Brain pericyte (primary cell): ENCODE measurements around the gene TLE3.

Experiments
- DNase-seq: peaks from one replicate; pipeline ENCODE4 v3.0.0-alpha.2; 2012; ENCODE audit warnings: low read depth, low spot score

TLE3 gene

DNA sequence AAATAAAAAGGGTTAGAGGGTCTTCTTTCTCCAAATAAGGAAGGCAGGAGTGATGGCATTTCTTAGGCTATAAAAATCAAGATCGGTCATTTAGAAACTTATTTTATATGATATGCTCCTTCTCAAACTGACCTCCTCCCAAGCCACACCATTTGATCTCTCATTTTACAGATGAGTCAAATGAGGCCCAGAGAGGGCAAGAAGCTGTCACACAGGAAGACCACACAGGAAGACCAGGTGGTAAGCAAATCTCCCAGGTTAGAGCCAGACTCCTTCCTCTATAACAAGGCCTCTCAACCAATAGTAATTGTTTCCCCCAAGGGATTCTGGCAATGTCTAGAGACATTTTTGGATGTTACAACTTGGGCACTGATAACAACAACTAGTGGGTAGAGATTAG is 13.8 kb downstream of the TLE3 start:
- DNase-seq: no peak

- no peak for DNase-seq
These were observed 14.3 kb downstream of the TLE3 start for GRCh38 chr15:70083418-70083817.

DNA sequence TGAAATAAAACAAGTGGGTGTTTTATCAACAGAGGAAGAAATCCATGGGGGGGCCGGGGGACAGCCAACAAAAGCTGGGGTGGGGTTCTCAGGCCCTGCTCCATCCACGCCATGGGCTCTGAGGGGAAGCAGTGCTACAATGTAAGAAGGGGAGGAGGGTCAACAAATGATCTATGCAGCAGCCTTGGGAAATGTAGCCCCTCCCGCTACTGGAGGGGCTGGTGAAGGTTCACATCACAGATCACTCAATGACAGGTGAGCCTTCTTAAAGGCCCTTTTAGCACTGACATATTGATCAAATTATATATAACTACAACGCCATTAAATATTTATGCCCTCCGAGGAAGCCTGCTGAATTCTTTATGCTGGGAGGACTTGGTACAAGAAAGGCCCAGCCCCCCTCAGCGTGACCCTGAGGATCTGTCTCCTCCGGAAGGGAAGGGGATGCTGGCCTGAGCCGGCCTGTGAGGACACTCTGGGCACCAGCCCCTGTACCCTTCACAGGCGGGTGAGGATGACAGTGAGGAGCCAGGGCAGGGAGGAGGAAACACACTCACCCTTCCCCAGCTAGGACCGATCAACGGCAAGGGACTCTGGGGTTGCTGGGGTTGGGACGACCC is 15.3 kb downstream of the TLE3 start:
- DNase-seq: no peak

- no peak for DNase-seq
These were observed 16.1 kb downstream of the TLE3 start for GRCh38 chr15:70081612-70082011.

GRCh38 chr15:70080347-70080746 is 17.4 kb downstream of the TLE3 start:
- no peak for DNase-seq

GRCh38 chr15:70079888-70080287 is 17.8 kb downstream of the TLE3 start:
- no peak for DNase-seq

GRCh38 chr15:70078578-70079417 is 18.9 kb downstream of the TLE3 start:
- no peak for DNase-seq

DNA sequence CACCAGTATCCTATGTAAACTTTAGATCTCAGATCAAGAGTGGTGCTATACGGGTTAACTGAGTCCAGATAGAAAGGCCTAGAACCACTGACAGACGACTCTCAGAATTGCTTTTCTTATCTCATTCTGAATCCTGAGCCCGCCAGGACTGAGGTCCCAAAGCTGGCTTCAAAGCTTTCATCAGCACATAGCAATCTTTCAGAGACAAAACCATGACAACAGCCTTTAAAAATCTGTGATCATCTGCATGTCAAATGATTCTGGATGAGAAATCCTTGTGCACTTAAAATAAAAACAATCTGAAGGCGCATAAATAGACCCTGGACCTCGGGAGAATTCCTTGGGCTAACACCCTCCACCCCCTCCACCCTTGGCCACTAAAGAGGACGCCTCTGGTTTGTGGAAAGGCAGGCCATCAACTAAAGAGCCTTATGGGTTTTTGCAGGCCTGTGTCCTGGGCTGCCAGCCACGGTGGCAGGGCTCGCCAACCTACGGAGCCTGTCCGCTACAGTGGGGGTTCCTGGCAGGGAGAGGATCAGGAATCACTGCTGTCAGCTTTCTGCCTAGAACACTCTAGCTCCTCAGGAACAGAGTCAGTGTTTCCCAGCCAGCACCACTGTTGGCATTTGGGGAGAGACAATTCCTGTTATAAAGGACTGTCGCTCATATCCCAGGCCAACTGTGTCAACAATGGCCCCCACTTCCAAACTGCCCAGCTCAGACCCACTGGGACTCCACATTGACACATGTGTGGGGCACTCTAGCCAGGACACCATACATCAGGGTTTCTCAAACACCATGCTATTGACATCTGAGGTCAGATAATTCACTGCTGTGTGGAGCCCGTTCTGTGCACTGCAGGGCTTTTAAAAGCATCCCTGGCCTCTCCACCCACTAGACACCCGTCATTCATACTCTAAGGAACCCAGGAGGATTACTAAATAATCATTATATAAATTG is 20.2 kb downstream of the TLE3 start:
- DNase-seq: no peak

DNA sequence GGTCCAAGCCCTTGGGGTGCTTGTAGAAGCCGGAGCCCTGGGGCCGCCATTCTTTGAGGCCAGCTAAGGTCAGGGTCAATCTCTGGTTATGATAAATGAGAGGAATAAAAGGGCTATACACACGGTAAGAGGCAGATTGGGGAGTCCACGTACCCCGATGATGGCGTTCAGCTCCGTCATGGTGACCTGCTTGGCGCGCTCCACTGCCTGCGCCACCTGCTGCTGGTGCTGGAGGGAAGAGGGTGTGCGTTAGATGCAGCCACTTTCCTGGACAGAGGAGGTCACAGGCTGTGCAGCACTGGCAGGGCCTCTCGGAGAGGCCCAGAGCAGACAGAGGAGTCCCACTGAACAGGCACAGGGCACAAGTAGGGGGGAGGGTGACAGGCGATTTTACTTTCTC is 23.3 kb downstream of the TLE3 start:
- no peak for DNase-seq

DNA sequence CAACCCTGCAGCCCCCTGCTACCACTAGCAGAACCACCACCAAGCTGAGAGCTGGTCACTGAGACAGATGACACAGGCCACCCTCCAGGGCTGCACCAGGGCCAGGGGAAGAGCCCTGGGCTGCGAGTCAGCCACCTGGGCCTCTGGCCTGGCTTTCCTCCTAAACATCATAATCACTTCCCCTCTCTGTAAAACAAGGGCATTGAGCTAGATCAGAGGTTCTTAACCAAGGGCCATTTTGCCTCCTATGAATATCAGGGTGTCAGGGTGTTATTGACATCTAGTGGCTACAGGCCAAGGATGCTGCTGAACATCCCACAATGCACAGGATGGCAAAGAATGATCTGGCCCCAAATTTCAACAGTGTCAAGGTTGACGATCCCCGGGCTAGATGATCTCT is 25.2 kb downstream of the TLE3 start:
- DNase-seq: no peak

DNA sequence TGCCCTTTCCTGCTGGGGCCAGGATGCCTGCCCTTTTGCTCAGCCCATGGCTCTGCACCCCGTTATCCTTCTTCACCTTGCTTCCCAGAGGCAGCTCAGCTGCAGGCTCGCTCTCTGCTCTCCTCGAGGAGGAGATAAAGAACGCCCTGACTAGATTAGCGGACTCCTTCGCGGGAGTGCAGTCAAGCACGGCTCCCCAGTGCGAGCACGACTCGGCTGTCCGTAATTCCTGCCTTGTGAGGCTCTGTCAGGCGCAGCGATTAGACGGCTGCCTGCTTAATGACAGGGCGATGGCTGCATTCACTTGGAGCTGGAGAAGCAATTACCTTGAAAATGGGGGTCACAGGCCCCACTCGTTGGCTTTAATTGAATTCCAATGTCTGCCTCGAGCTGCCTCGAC is 25.9 kb downstream of the TLE3 start:
- no peak for DNase-seq

DNA sequence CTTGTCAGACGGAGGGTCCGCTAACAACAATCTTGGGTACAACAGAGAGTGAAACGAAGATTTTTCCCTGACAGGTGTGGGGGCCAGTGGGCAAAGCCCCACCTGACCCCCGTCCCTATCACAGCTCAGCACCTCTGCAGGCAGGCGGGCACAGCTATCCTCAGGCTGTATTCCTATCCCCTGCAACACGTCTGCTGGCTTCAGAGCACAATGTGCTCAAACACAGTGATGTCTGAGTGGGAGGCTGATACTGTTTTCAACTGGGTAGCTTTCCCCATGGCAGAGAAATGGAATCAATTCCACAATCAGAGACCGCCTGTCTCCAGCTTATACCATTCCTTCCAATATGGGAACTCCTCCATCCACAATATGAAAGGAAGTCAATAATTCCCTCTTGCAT is 28.0 kb downstream of the TLE3 start:
- no peak for DNase-seq

DNA sequence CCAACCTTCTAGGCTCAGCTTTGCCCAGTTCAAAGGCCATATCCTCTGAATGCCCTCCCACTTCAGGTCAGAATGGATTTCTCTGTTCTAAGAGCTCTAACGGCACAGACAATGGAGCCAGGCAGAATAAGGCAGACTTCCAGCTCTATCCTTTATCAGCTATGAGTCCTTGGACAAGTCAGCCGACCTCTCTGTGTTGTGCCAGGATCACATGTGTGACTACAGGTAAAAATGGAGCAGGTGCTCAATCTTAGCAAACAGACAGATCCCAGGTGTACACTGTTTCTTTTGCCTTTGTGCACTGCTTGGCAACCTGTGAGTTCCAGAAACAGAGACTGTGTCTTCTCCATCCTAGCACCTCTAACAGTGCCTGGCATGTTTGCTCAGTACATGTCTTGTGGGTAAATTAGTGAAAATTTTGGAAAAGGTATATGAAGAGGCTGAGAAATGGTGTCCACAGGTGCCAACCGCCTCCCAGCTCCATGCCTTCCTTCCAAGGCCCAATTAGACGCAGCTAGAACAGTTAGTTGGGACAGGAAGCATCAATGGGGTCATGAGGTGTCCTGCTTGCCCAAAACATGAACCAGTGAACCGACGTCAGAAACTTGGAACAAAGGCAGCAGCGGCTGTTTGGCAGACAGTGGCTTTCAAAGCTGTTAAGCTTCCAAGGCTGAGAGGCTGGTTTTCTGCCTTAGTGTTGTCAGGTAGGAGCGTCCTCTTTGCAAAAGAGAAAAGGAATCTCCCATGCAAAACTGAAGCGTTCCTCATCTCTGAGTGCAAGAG is 28.7 kb downstream of the TLE3 start:
- DNase-seq: no peak

DNA sequence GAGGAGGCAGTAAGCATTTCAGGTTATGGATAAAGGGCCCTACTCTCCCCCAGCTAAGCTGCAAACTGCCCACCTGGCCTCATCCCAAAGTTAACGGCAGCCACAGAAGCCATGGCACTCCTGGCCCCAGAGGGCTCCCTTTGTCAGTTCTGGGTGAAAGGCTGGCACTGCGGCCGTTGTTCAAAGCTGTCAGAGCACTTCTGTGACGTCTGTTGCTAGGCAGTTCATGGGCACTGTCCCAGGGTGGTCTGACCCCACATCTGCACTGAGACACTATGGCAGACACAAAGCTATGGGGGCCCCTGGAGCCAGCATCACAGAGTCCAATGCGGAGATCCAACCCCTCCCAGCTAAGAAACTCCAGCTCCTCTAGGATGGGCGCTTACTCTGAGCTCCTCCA is 30.0 kb downstream of the TLE3 start:
- DNase-seq: no peak

GRCh38 chr15:70067011-70067410 is 30.7 kb downstream of the TLE3 start:
- DNase-seq: no peak

DNA sequence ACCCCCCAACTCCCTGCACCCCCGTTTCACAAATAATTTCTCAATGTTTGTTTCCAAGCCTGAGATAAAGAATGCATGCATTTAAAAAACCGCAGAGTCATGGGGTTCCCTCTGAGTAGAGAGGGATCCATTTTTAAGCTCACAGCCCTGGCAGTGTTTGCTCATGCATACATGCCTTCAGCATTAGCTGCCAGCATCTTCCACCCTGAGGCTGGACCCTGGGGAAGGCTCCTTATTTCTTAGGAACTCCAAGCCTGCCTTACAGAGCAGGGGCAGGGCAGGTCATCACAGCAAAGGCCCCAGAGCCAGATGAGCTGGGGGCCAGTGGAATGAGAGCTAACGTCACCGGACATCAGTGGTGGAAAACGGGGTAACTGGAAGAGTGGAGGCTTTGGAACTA is 31.3 kb downstream of the TLE3 start:
- DNase-seq: no peak

- DNase-seq: no peak
These were observed 31.7 kb downstream of the TLE3 start for GRCh38 chr15:70066004-70066403.

GRCh38 chr15:70065006-70065722 is 32.6 kb downstream of the TLE3 start:
- no peak for DNase-seq

- DNase-seq: no peak
These were observed 33.3 kb downstream of the TLE3 start for GRCh38 chr15:70064441-70064840.

GRCh38 chr15:70063980-70064379 is 33.7 kb downstream of the TLE3 start:
- no peak for DNase-seq
